ENCODE data around the gene FAM83G.

DNA sequence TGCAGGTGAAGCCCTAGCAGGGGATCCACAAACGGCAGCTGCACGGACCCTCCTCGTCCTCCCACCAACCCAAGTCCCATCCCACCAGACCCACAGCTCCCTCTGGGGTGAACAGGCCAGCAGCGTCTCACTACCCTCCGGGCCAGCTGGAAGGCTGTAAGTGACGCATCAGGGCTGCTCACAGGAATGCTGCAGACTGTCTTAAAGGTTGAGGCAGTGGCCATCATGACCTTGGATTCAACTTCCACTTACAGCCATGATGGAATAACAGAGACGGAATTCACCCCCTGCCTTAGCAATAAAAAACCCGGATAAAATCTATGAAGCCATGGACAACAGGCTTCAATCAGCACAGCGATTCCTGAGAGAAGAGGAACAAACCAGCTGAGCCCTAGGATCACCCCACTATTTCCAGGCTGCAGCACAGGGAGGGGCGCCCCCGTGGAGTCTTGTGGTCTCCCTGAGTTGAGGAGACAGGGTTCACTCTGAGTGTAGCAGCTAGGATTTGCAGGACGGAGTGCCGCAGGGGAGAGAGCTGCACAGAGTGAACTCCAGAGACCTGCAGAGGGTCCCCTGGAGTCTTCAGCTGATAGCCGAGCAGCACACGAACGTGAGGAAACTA is 10.5 kb downstream of the FAM83G start:
- TF ChIP-seq, protein P1, sequence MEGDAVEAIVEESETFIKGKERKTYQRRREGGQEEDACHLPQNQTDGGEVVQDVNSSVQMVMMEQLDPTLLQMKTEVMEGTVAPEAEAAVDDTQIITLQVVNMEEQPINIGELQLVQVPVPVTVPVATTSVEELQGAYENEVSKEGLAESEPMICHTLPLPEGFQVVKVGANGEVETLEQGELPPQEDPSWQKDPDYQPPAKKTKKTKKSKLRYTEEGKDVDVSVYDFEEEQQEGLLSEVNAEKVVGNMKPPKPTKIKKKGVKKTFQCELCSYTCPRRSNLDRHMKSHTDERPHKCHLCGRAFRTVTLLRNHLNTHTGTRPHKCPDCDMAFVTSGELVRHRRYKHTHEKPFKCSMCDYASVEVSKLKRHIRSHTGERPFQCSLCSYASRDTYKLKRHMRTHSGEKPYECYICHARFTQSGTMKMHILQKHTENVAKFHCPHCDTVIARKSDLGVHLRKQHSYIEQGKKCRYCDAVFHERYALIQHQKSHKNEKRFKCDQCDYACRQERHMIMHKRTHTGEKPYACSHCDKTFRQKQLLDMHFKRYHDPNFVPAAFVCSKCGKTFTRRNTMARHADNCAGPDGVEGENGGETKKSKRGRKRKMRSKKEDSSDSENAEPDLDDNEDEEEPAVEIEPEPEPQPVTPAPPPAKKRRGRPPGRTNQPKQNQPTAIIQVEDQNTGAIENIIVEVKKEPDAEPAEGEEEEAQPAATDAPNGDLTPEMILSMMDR (IDR thresholded peaks at IDR 0.05; ENCODE audit: low read depth, low read length, poor library complexity, severe bottlenecking), result no peak
- TF ChIP-seq EZH2phosphoT487 (IDR thresholded peaks at IDR 0.05; ENCODE audit: borderline replicate concordance, low read length), result no peak

Measured in DOHH2 (cell line).